Bronchial epithelial cell (primary cell): Measurements from ENCODE around the gene SYTL5. TPM values are rescaled to one million over a fixed set of nuclear protein-coding genes. Genes with fewer than 3 reads are reported as not detected.
"Not testable (repeated sequence)": the region's sequence is repeated elsewhere in the genome, so short reads cannot be mapped to it uniquely, and the experiment has no call there.

Experiments
- DNase-seq: peaks from one replicate; pipeline ENCODE4 v3.0.0-alpha.2; 2010; ENCODE audit warnings: low read depth
- FAIRE-seq: peaks from 2 replicates; lab custom pipeline; 2011; peaks lifted over from hg19 to GRCh38; lab: Jason Lieb, UNC
- H3K27me3 ChIP-seq: 2 replicates; pipeline ENCODE4 v1.5.1; 2011; ENCODE audit warnings: low read length; ENCODE audit not compliant: control insufficient read depth, insufficient read depth
- H3K36me3 ChIP-seq: 2 replicates; pipeline ENCODE4 v1.5.1; 2011; ENCODE audit warnings: low read length; ENCODE audit not compliant: control insufficient read depth, insufficient read depth
- H3K4me3 ChIP-seq: 2 replicates; pipeline ENCODE4 v1.5.1; 2011; ENCODE audit warnings: mild to moderate bottlenecking, low read depth, low read length, control low read depth
- CTCF ChIP-seq: IDR thresholded peaks from 2 replicates; pipeline ENCODE4 v1.5.1; 2011; ENCODE audit warnings: mild to moderate bottlenecking, moderate library complexity, low read length, control low read depth, inconsistent platforms; ENCODE audit not compliant: insufficient read depth, severe bottlenecking
- total RNA-seq: library from RNA; depleted of rRNA; stranded (reverse); fragments of >200 nt; gene quantifications from 2 replicates; pipeline ENCODE4 v1.2.1, GENCODE V29; 2014

Gene SYTL5
- total RNA-seq, 1 donor from 2014 or later, result 1.3 TPM

GRCh38 chrX:37975421-37975820 lies 30.9 kb upstream of the SYTL5 start:
- Histone ChIP-seq H3K36me3 (no peaks in the 10 kb centered on the region), H3K4me3 (no peak overlapping the region), H3K27me3 (no peaks in the 10 kb centered on the region)
- FAIRE-seq (no peak), DNase-seq (no peak)
- no peak for TF ChIP-seq CTCF

GRCh38 chrX:37976153-37976552 lies 30.2 kb upstream of the SYTL5 start:
- H3K27me3 ChIP-seq, result no peaks in the 10 kb centered on the region
- TF ChIP-seq CTCF, result no peak
- no peak overlapping the region for H3K4me3 ChIP-seq
- FAIRE-seq, result no peak
- no peak for DNase-seq
- H3K36me3 ChIP-seq, result no peaks in the 10 kb centered on the region

GRCh38 chrX:37984880-37985279 lies 21.5 kb upstream of the SYTL5 start:
- H3K36me3 ChIP-seq, result no peaks in the 10 kb centered on the region
- FAIRE-seq (no peak), DNase-seq (no peak)
- no peak for TF ChIP-seq CTCF
- H3K4me3 ChIP-seq, result no peak overlapping the region
- H3K27me3 ChIP-seq, result no peaks in the 10 kb centered on the region

- Histone ChIP-seq H3K36me3 (no peaks in the 10 kb centered on the region), H3K27me3 (no peaks in the 10 kb centered on the region), H3K4me3 (no peak overlapping the region)
- TF ChIP-seq CTCF, result no peak
- no peak for FAIRE-seq
- DNase-seq, result no peak
These were observed 19.5 kb upstream of the SYTL5 start for GRCh38 chrX:37986893-37987292.

GRCh38 chrX:37989304-37989703 lies 17.0 kb upstream of the SYTL5 start:
- Histone ChIP-seq H3K36me3 (no peaks in the 10 kb centered on the region), H3K27me3 (no peaks in the 10 kb centered on the region), H3K4me3 (no peak overlapping the region)
- no peak for TF ChIP-seq CTCF
- DNase-seq (no peak), FAIRE-seq (no peak)

GRCh38 chrX:37991303-37991702 lies 15.1 kb upstream of the SYTL5 start:
- not testable (repeated sequence) for H3K27me3 ChIP-seq, FAIRE-seq, H3K36me3 ChIP-seq, DNase-seq, H3K4me3 ChIP-seq
